Measurements from ENCODE around the gene PRSS2.
"Not testable (repeated sequence)": the region's sequence is repeated elsewhere in the genome, so short reads cannot be mapped to it uniquely, and the experiment has no call there.

PRSS2 gene

GRCh38 chr7:142739923-142740492 is 30.8 kb upstream of the PRSS2 start:
- H3K36me3 ChIP-seq (replicated peaks; ENCODE audit: low read depth, low read length): no peaks in the 10 kb centered on the region
- H3K9me3 ChIP-seq (ENCODE audit: insufficient read depth, low read length): no peaks in the 10 kb centered on the region
- H3K4me1 ChIP-seq (ENCODE audit: low read length): peaks cover 10% of the 10 kb centered on the region
- no peak overlapping the region for H3K4me3 ChIP-seq (ENCODE audit: low read length)
- H3K27ac ChIP-seq (ENCODE audit: low read length): no peak overlapping the region
- no peak for TF ChIP-seq EZH2phosphoT487 (IDR thresholded peaks at IDR 0.05; ENCODE audit: low read depth)
- peak; percentile 32 for TF ChIP-seq CTCF (IDR thresholded peaks at IDR 0.05; ENCODE audit: low read depth, low read length)
- no peaks in the 10 kb centered on the region for H3K79me2 ChIP-seq (ENCODE audit: low read length)
- no peaks in the 10 kb centered on the region for H4K20me1 ChIP-seq (ENCODE audit: insufficient read depth, low read length)
- H3K27me3 ChIP-seq (ENCODE audit: low read depth, low read length): peaks cover 10% of the 10 kb centered on the region; the same call in 1 of the 2 replicates
- H3K4me2 ChIP-seq (ENCODE audit: low read length): 0 out of 2 replicates have a peak overlapping the region, but pooled peaks have one; percentile 9
- H2AFZ ChIP-seq (ENCODE audit: low read depth, low read length): no peak overlapping the region
- no peak overlapping the region for H3K9ac ChIP-seq (ENCODE audit: low read length)

- Histone ChIP-seq H3K27ac (ENCODE audit: low read length) (no peak overlapping the region), H3K4me3 (ENCODE audit: low read length) (no peak overlapping the region), H3K4me1 (ENCODE audit: low read length) (peaks cover 10% of the 10 kb centered on the region), H3K9me3 (ENCODE audit: insufficient read depth, low read length) (no peaks in the 10 kb centered on the region), H3K36me3 (replicated peaks; ENCODE audit: low read depth, low read length) (no peaks in the 10 kb centered on the region), H4K20me1 (ENCODE audit: insufficient read depth, low read length) (no peaks in the 10 kb centered on the region), H3K27me3 (ENCODE audit: low read depth, low read length) (peaks cover 14% of the 10 kb centered on the region), H3K4me2 (ENCODE audit: low read length) (no peak overlapping the region), H2AFZ (ENCODE audit: low read depth, low read length) (no peak overlapping the region), H3K9ac (ENCODE audit: low read length) (no peak overlapping the region), H3K79me2 (ENCODE audit: low read length) (no peaks in the 10 kb centered on the region)
- TF ChIP-seq EZH2phosphoT487 (IDR thresholded peaks at IDR 0.05; ENCODE audit: low read depth): no peak
- TF ChIP-seq CTCF (IDR thresholded peaks at IDR 0.05; ENCODE audit: low read depth, low read length): no peak
These were observed 30.0 kb upstream of the PRSS2 start for GRCh38 chr7:142740786-142741185.

GRCh38 chr7:142741932-142742331 is 28.8 kb upstream of the PRSS2 start:
- H3K36me3 ChIP-seq (replicated peaks; ENCODE audit: low read depth, low read length); H3K9me3 ChIP-seq (ENCODE audit: insufficient read depth, low read length); H2AFZ ChIP-seq (ENCODE audit: low read depth, low read length); H3K4me2 ChIP-seq (ENCODE audit: low read length); H3K4me3 ChIP-seq (ENCODE audit: low read length); H3K79me2 ChIP-seq (ENCODE audit: low read length); H3K27ac ChIP-seq (ENCODE audit: low read length); H3K9ac ChIP-seq (ENCODE audit: low read length); H3K4me1 ChIP-seq (ENCODE audit: low read length); H4K20me1 ChIP-seq (ENCODE audit: insufficient read depth, low read length): not testable (repeated sequence)
- peaks cover 14% of the 10 kb centered on the region for H3K27me3 ChIP-seq (ENCODE audit: low read depth, low read length)

GRCh38 chr7:142745091-142745635 is 25.6 kb upstream of the PRSS2 start:
- no peak overlapping the region for H3K4me2 ChIP-seq (ENCODE audit: low read length)
- H4K20me1 ChIP-seq (ENCODE audit: insufficient read depth, low read length): no peaks in the 10 kb centered on the region
- TF ChIP-seq EZH2phosphoT487 (IDR thresholded peaks at IDR 0.05; ENCODE audit: low read depth): no peak
- TF ChIP-seq CTCF (IDR thresholded peaks at IDR 0.05; ENCODE audit: low read depth, low read length): no peak
- no peak overlapping the region for H3K4me3 ChIP-seq (ENCODE audit: low read length)
- peaks cover 2% of the 10 kb centered on the region for H3K4me1 ChIP-seq (ENCODE audit: low read length)
- H3K36me3 ChIP-seq (replicated peaks; ENCODE audit: low read depth, low read length): no peaks in the 10 kb centered on the region
- no peak overlapping the region for H3K27ac ChIP-seq (ENCODE audit: low read length)
- peaks cover 19% of the 10 kb centered on the region for H3K27me3 ChIP-seq (ENCODE audit: low read depth, low read length)
- H2AFZ ChIP-seq (ENCODE audit: low read depth, low read length): no peak overlapping the region
- no peak overlapping the region for H3K9ac ChIP-seq (ENCODE audit: low read length)
- H3K79me2 ChIP-seq (ENCODE audit: low read length): no peaks in the 10 kb centered on the region
- no peaks in the 10 kb centered on the region for H3K9me3 ChIP-seq (ENCODE audit: insufficient read depth, low read length)

All from OCI-LY3 (cell line).